Mucosa of rectum (tissue), 2 donors: ENCODE data around the gene OLFML1.
A peak's percentile ranks its signal among the peaks of the same experiment; 100 is the strongest.
"Not testable (repeated sequence)": the region's sequence is repeated elsewhere in the genome, so short reads cannot be mapped to it uniquely, and the experiment has no call there.

Source experiments
- H3K27ac ChIP-seq, 2 donors: one replicate each; pipeline ENCODE4 v1.7.0; 2013; ENCODE audit warnings: inconsistent platforms in 2 of 2, low read depth in 2 of 2, low read length in 2 of 2
- H3K27me3 ChIP-seq, 2 donors: one replicate each; pipeline ENCODE4 v1.7.0; 2013; ENCODE audit warnings: low read length in 2 of 2; ENCODE audit not compliant: control insufficient read depth in 2 of 2, insufficient read depth in 2 of 2
- H3K36me3 ChIP-seq, 2 donors: one replicate each; pipeline ENCODE4 v1.7.0; 2013; ENCODE audit warnings: low read length in 2 of 2; ENCODE audit not compliant: control insufficient read depth in 2 of 2, insufficient read depth in 2 of 2
- H3K4me1 ChIP-seq, 2 donors: one replicate each; pipeline ENCODE4 v1.7.0; 2013; ENCODE audit warnings: low read length in 2 of 2, mild to moderate bottlenecking in 1 of 2; ENCODE audit not compliant: control insufficient read depth in 2 of 2, insufficient read depth in 2 of 2
- H3K4me3 ChIP-seq, 2 donors: one replicate each; pipeline ENCODE4 v1.7.0; 2013; ENCODE audit warnings: low read length in 2 of 2
- H3K9ac ChIP-seq, 2 donors: one replicate each; pipeline ENCODE4 v1.7.0; 2013; ENCODE audit warnings: low read length in 2 of 2, low read depth in 1 of 2, mild to moderate bottlenecking in 1 of 2
- H3K9me3 ChIP-seq, 2 donors: one replicate each; pipeline ENCODE4 v1.7.0; 2013; ENCODE audit warnings: low read length in 2 of 2; ENCODE audit not compliant: control insufficient read depth in 2 of 2
- donor health status: healthy.
- donor health status: Normal muscosa, but diverticular disease.

Gene OLFML1

GRCh38 chr11:7506243-7506642 is 20.9 kb downstream of the OLFML1 start:
- Histone ChIP-seq H3K9me3 (no peaks in the 10 kb centered on the region), H3K36me3 (no peaks in the 10 kb centered on the region), H3K9ac (no peak overlapping the region), H3K4me3 (no peak overlapping the region), H3K27ac (no peak overlapping the region), H3K4me1 (peaks cover under 1 to 5% of the 10 kb centered on the region in 2 donors), H3K27me3 (no peaks in the 10 kb centered on the region)

GRCh38 chr11:7508087-7508486 is 22.8 kb downstream of the OLFML1 start:
- Histone ChIP-seq H3K36me3 (no peaks in the 10 kb centered on the region), H3K9ac (no peak overlapping the region), H3K27ac (no peak overlapping the region), H3K9me3 (no peaks in the 10 kb centered on the region), H3K4me3 (no peak overlapping the region), H3K4me1 (peaks cover 19 to 21% of the 10 kb centered on the region in 2 donors), H3K27me3 (no peaks in the 10 kb centered on the region)

- H3K9ac ChIP-seq: no peak overlapping the region
- H3K9me3 ChIP-seq: no peaks in the 10 kb centered on the region
- H3K36me3 ChIP-seq: no peaks in the 10 kb centered on the region
- no peak overlapping the region for H3K27ac ChIP-seq
- H3K27me3 ChIP-seq: no peaks in the 10 kb centered on the region
- peaks cover 23 to 26% of the 10 kb centered on the region in 2 donors for H3K4me1 ChIP-seq
- H3K4me3 ChIP-seq: no peak overlapping the region
These were observed 24.7 kb downstream of the OLFML1 start for GRCh38 chr11:7509966-7510365.

GRCh38 chr11:7511401-7511800 is 26.1 kb downstream of the OLFML1 start:
- Histone ChIP-seq H3K4me1 (peaks cover 23 to 28% of the 10 kb centered on the region in 2 donors), H3K36me3 (no peaks in the 10 kb centered on the region), H3K27me3 (no peaks in the 10 kb centered on the region), H3K9ac (no peak overlapping the region), H3K27ac (peak overlapping the region; percentile 89 to 93), H3K9me3 (no peaks in the 10 kb centered on the region), H3K4me3 (no peak overlapping the region)

- Histone ChIP-seq H3K4me3 (peak overlapping the region; percentile 89 to 94), H3K9me3 (no peaks in the 10 kb centered on the region), H3K27me3 (no peaks in the 10 kb centered on the region), H3K4me1 (peaks cover 23 to 28% of the 10 kb centered on the region in 2 donors), H3K36me3 (no peaks in the 10 kb centered on the region), H3K27ac (peak overlapping the region; percentile 89 to 93), H3K9ac (peak overlapping the region; percentile 75 to 84)
These were observed 27.4 kb downstream of the OLFML1 start for GRCh38 chr11:7512525-7513233.

- H3K4me3 ChIP-seq: peak within 1 kb of the TSS; percentile 89 to 94
- peak within 1 kb of the TSS; percentile 75 to 88 for H3K9ac ChIP-seq
- H3K4me1 ChIP-seq: peaks cover 18 to 28% of the 10 kb centered on the region in 2 donors
- no peaks in the 10 kb centered on the region for H3K27me3 ChIP-seq
- H3K36me3 ChIP-seq: no peaks in the 10 kb centered on the region
- peak within 1 kb of the TSS; percentile 89 to 93 for H3K27ac ChIP-seq
- H3K9me3 ChIP-seq: no peaks in the 10 kb centered on the region
These were observed 28.2 kb downstream of the OLFML1 start, which contains the start of gene PPFIBP2 for GRCh38 chr11:7513234-7514098. Gene PPFIBP2, plus strand, starts transcription at chr11:7513999. Its CDS starts 35,477 bp downstream, at chr11:7549476.

- Histone ChIP-seq H3K27me3 (no peaks in the 10 kb centered on the region), H3K9ac (peak overlapping the region; percentile 75 to 88), H3K36me3 (no peaks in the 10 kb centered on the region), H3K9me3 (no peaks in the 10 kb centered on the region), H3K4me3 (peak overlapping the region; percentile 89 to 94), H3K27ac (peak overlapping the region; percentile 89 to 93), H3K4me1 (peaks cover 18 to 28% of the 10 kb centered on the region in 2 donors)
These were observed 28.8 kb downstream of the OLFML1 start for GRCh38 chr11:7514099-7514591.

GRCh38 chr11:7515447-7515886 is 30.2 kb downstream of the OLFML1 start:
- peaks cover 18 to 28% of the 10 kb centered on the region in 2 donors for H3K4me1 ChIP-seq
- no peaks in the 10 kb centered on the region for H3K9me3 ChIP-seq
- no peaks in the 10 kb centered on the region for H3K36me3 ChIP-seq
- peak overlapping the region in 1 of 2 donors; percentile 94 for H3K4me3 ChIP-seq
- no peaks in the 10 kb centered on the region for H3K27me3 ChIP-seq
- H3K27ac ChIP-seq: no peak overlapping the region
- H3K9ac ChIP-seq: no peak overlapping the region

- peaks cover 18 to 29% of the 10 kb centered on the region in 2 donors for H3K4me1 ChIP-seq
These were observed 31.2 kb downstream of the OLFML1 start for GRCh38 chr11:7516475-7516874.

GRCh38 chr11:7517743-7518142 is 32.4 kb downstream of the OLFML1 start:
- H3K36me3 ChIP-seq, H3K27ac ChIP-seq, H3K27me3 ChIP-seq, H3K4me3 ChIP-seq, H3K9me3 ChIP-seq, H3K9ac ChIP-seq: not testable (repeated sequence)
- H3K4me1 ChIP-seq: peaks cover 8 to 23% of the 10 kb centered on the region in 2 donors

More at GRCh38 chr11:7516475-7516874, 31.2 kb downstream of the OLFML1 start:
- H3K36me3 ChIP-seq: no peaks in the 10 kb centered on the region
- no peaks in the 10 kb centered on the region for H3K27me3 ChIP-seq
- H3K9ac ChIP-seq: no peak overlapping the region
- no peaks in the 10 kb centered on the region for H3K9me3 ChIP-seq
- H3K27ac ChIP-seq: no peak overlapping the region
- H3K4me3 ChIP-seq: no peak overlapping the region
